ENCODE data around the gene NPAS3.

Gene NPAS3

DNA sequence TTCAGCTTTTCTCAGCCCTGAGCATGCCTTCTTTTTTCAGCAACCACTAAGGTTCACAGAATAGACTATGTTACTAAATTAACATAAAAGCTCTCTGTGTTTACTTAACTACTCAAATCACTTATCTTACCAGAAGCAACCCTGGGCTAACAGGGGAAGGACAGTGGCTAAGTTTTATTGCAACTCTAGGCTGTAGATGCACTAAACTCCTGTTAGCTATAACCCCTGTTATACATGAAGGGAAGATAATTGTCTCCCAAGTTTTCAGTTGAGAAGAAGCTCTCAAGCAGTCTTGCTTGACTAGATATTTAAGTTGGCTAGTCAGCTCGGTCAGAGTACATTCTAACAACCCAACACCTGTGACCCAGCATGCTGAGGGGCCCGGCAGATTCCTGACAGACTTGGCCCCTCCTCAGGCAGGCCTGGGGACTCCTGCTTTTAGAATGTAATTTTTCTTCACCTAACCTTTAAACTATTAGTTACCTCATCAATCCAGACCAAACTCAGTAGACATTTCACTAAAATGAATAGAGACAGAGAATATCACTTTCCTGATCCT lies 547.7 kb downstream of the NPAS3 start:
- ATAC-seq, result no peak

DNA sequence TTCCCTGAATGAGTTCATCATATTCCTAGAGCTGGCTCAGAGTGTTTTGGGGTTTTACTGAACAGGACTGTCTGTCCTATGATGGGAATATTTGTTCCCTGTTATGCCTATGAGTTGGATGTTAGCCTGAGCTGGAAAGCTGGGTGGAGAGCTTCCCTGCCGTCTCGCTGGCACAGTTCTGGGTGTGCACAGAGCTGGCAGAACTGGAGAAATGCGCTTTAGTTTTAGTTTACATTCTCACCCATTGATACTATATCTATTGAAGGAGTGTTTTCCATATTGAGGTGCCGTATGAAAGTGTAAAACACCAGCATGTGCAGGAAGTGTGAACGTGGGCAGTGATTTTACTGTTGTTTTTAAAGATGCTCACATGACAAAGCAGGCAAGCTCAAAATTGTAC lies 549.9 kb downstream of the NPAS3 start:
- ATAC-seq, result no peak

DNA sequence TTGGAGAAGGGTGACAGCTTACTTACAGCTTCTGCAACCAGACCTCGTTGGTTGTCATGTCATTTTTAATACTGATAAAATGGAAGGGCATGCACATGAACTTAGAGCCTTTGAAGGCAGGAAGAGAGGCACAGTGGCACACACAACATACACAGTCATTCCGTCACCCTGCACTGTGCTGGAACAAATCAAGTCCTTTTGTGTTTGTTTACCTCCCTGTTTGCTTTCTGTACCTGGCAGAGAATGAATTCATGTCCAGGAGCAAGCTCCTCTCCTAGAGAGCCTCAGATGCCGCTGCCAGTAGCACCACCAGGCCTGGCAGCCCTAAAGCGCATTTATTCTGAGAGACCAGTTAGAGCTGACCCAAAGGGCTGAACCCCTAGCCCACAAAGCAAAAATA lies 551.9 kb downstream of the NPAS3 start:
- no peak for ATAC-seq

DNA sequence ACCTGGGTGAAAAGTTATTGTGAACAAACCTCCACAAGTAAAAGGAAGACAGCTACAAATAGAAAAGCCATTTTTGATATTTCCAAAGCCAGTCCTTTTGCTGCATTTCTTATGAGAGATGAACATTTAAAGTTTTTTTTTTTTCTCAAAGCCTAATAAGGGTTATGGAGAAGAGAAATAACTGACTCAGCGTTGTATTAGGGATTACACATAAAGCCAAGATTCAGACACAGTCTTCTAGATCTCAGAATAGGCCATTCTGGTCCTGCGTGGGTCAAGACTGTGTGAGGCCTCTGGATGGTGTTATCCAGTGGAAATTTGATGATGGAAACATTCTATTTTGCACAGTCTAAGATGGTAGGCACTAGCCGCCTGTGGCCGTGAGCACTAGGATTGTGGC lies 552.4 kb downstream of the NPAS3 start:
- ATAC-seq, result no peak

DNA sequence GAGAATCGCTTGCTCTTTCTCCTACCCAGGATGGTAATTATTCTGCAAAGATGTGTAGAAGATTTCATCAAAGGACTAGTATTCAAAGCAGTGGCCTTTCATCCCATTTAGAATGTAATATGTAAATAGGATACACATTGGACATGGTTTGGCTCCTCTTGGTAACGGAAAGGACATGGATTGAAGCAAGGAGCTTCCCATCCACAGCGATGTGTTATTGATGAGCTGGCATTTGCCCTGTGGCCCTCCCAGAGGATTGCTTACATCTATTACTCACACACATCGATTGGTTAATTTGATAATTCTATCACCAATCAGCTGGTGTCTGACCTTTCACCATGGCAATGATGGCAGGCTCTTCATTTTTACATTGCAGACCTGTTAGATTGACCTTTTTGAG lies 553.8 kb downstream of the NPAS3 start:
- no peak for ATAC-seq

DNA sequence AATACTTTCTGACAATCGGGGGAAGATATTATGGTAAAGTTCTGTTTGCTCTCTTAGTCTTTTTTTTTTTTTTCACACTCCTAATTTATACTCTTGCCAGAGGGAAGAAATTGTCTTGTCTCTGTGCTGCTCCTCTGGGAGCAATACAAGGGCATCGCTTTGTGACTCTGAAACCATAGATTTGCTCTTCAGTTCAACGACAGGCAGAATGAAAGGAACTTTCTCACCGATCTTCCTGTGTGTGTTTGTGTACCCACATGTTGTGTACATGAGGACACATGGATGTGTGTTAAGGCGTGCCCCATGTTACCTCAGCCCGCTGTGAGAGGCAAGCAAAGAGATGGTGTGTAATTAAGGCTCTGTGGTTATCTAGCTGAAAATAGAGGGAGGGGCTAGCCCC lies 554.6 kb downstream of the NPAS3 start:
- ATAC-seq, result no peak

DNA sequence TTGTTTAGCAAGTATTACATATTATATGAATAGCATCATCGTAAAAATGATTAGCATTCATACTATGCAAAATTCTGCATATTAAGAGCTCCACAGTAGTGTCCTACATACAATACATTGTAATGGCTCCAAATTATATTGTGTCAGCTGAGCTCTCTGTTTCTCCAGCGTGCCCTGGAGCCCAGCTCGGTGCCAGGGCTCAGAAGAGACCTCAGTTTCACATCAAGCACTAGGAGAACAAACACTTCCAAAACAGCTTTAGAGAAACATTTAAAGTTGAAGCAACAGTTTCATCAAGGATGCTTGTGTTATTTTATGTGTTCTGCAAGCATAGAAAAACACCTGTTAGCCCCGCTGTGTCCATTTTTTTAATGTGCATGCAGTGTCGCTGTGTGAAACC lies 555.3 kb downstream of the NPAS3 start:
- no peak for ATAC-seq

DNA sequence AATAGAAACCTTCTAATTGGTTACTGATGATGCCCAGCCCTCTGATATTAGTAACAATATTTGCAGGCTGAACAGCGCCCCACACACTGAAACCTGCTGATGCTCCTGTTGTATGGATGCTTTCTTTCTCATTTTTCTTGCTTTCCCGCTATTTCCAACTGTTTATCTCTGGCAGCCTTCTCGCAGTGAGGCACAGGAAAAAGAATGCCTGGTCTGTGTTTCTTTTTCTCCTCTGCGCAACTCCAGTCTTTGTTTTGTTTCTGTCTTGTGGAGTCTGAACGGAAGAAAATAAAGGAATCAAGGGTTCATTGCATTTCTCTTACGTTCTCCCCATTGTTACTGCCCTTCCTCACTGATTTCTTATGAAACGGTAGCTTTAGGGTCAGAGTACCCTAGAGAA lies 561.0 kb downstream of the NPAS3 start:
- no peak for ATAC-seq

DNA sequence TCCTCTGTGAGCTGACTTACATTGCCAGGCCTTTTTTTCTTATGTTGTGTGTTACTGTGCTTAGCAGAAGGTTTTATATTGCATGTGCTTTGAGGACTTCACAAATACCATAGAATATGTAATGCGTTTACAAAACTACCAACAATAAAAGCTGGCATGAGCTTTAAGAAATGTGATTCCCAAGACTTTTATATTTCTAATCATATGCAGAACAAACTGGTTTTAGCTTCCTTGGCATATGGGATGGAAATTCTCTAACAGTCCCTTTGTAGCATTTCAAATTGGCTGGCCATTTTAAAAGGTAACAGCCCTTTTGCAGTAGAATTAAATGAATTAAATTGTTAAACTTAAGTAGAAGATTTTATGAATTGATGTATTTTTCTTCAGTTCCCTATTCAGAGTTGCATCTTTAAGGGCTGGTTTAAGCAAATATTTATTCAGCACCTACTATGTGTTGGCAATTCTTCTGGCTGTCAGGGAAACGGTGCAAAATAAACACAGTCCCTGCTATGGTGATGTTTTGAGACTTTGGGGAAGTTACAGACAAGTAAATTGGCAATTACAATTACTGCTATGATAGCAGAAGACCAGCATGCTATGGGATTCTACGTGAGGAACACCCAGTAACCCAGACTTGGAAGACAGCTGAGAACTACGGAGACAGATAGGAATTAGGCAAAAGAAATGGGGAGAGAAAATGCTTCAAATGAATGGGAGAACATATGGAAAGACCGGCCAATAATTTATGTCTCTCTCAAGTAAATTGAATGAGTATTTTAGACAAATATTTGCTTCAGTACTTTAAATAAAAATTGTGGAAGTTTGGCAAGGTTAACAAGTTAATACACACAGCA lies 565.8 kb downstream of the NPAS3 start:
- no peak for ATAC-seq

DNA sequence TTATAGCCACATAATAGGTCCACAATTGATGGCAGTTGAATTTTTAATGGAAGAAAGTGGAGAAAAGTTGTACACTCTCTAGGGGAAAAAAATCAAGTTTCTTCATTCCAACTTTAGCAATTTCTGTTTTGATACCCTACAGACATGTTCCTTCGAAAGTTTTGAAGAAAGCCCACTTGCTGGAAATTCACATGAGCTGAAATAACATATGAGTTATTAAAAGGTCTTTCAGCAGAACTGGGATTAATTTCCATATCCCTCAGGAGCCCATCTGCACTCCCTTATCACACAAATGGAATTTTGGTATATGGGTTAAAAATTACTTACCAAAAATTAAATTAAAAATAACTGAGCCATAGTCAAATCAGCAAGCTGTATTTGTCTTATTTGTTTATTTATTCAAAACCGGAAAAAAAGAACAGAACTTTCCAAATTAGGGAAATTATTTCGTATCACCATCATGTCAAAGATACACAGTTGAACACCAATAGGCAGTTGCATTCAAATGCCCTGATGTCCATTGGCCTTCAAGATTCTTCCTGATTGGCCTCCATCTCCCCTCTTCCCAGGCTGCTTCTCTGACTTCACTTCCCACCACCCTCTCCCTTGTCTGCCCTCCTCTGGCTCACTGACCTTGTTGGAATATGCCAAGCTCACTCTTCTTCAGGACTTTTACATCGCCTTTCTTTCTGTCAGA lies 566.7 kb downstream of the NPAS3 start:
- ATAC-seq, result no peak

DNA sequence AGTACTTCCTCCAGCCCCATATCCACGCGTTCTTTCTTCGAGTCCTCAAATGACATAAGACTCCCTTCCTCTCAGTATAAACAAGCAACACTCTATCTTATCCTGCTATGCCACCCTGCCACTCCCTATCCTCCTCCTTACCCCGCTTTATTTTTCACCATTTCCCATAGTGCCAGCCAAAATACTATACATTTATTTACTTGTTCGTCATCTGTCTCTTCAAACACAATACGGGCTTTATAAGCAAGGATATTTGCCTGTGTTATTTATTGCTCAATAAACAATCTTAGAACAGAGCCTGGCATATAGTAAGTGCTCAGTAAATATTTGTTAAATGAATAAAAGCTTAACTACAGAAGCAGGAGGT lies 567.3 kb downstream of the NPAS3 start:
- no peak for ATAC-seq

DNA sequence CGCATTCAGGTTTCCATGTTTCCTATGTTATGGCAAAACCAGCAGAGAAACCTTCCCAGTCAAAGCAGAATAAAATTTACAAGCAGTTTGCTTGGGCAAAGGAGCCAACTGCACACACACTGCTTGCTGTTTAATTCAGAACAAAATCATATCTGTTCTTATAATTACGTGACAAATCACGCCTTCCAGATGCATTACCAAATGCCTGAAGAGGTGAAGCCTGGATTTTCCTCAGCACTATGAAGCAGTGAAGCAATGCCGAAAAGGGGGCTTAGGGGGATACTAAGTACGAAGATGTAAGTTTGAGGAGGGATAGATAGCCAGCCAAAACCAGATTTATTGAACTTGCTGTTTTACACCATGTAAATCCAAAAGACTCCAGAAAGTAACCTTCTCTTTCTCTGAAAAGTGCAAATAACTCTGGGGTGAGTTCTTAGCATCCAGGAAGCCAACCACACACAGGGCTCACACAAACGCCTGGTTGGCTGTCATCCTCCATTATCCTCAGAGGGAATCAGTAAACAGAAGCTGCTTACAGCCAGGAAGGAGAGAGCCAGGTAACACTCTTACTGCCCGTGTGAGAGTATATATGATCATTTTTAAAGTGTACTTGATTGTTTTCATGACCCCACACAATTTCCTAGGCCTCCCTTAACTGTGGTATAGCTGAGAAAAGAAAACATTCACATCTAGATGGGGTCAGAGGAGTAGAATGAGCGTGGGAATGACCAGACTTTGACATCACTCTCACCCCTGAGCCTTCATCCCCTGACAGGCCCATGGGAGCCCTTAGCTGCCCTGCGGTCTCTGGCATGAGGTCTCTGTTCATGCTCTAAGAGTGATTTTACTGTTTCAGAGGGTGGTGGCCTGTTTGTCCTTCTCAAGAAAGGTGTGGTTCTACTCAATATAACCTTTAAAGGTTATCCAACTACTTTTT lies 569.7 kb downstream of the NPAS3 start:
- ATAC-seq, result no peak

DNA sequence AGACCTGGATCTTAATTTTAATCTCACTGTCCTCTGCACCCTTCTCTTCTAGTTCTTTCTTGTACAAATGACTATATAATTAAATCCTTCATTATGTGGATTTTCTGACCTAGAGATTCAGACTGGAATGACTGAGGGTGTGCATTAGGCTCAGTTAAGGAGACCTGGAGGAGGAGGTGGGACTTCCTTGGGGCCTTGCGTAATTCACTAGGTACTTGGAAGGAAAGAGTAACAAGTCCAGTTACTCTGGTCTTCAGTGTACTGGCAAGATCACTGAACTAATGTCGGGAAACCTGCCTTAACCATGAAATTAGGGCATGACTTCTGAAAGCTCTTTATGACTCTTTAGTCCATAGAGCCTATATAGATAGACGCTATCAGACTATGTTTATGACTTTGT lies 570.8 kb downstream of the NPAS3 start:
- ATAC-seq, result no peak

DNA sequence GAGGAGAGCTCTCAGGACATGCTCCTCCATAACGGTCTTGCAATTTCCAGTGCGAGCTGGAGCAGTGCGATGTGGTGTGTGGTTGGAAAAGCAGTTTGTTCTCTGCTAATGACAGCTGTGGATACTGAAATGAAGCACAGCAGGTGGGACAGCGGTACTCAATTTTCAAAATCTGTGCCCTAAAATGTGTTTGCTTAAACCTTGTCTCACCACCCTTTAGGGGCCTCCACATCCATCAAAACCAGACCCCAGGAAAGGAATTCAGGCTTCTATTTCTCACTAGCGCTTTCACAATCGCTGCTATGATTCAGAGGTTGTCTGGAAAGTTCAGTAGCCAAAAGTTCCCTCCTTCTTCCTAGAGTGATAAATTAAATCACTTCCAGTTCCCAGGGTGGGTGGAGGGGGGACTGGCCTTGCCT lies 571.4 kb downstream of the NPAS3 start:
- ATAC-seq, result no peak

DNA sequence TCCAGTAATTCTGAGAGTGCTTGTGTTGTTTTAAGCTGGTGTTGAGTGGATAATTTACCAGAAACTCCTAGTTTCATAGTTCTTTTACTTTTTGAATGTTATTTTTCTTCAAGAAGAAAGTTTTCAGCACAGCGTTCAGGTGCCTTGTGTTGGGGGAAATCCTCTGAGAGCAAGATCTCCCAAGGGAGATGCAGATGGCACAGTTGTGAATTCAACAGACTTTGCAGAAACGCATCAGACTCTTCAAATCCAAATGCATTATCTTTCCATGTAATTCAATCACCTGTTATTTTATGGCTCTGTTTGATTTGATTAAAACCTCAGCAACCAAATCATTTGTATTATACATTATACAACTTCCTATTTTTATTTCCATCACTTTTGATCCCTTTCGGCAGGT lies 572.3 kb downstream of the NPAS3 start:
- ATAC-seq, result no peak

DNA sequence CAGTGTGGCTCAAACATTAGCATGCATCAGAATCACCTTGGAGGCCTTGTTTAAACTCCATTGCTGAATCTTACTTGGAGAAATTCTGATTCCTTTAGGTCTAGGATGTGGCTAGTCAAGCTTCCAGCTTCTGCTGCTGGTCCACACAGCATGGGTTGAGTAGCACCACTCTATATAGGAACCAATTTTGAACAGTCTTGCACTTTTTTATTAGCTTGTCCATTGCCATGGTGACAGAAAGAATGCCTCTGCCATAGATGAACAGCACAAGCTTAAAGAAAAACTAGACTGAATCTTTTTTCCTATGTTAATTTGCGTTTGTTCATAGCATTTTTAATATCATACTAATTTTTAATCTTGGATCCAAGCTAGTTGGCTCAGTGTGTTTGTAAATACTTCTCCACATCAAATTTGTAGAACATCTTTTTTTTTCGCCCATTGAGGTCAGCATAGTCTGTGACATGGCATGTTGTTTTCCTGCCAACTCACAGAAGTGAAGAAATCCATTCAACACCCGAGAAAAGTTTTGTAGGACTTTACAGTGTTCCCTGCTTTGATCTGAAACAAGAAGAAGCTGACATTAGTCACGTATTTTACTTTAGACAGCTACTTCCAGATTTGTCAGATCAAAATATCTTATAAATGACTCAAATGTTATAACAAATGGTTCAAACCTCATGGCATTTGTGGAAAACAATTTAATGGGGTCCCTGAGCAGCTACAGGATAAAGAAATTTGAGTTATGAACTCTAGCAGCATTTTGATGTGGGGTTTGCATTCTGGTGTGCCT lies 573.4 kb downstream of the NPAS3 start:
- no peak for ATAC-seq

DNA sequence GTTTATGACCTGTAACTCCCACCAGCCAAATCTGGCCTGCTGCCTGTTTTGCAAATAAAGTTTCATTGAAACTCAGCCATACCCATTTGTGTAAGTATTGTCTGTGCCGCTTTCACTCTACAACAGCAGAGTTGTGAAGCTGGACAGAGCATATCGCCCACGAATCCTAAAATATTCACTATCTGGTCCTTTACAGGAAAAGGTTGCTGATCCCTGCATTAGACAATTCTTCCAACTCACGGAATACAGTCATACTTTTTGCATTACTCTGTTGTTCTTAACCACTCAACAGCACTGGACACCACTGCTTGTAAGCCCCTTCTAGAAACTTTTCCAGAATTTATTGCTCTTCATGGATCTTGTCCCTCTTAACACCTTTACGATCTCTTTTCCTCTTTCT lies 576.8 kb downstream of the NPAS3 start:
- ATAC-seq, result no peak

DNA sequence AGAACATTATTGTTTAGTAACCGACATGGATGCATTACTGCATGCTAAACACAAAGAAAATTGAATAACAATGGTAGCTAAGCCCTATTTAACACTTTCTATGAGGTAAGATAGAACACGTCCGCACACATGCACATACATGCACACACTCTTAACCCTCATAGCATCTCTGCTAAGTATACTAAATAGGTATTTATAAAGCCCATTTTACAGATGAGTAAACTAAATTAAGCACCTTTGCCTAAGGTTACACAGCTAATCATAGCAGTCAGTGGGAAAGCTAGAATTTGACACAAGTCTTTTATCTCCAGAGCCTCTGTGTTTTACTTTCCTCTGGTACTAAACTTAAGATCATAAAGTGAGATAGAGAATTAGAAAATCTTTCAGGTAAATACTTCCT lies 577.2 kb downstream of the NPAS3 start:
- ATAC-seq, result no peak

DNA sequence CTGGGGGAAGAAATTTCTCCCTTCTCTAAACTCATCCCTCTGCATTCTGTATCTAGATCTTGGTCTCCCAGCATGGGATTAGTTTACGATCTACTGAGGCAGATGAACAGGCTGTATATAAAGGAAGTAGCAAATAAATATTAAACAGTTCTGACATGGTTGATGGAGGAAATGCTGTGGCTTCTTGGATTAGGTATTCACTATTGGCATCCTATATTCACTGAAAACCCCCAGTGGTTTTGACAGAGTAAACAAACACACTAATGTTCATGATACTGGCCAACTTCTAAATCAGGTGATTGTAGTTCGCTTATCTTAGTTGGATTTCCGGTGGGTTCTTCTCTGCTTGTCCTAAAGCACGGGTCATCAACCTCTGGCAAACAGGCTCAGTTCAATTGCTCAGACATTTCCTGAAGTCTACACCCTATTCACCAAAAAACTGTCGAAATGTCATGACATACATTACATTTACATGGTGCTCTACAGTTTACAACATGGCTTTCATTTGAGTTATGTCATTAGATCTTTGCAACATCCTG lies 578.3 kb downstream of the NPAS3 start:
- ATAC-seq, result no peak

DNA sequence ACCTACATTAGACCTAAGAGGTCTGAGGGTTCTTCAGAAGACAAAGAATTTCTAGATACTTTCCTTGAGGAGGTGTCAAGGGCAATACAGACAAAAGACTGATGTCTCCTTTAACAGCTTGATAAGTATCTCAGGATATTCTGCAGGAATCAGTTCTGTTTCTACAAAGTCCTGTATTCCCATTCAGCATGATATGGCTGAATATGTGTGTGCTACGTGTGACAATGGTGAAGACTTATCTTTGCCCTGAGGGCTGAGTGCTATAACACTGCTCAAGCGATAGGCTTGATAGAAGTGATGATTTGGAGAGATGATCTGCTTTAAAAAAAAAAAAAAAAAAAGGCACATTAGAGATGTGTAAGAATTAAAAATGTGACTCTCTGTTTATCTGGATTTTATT lies 582.5 kb downstream of the NPAS3 start:
- no peak for ATAC-seq

DNA sequence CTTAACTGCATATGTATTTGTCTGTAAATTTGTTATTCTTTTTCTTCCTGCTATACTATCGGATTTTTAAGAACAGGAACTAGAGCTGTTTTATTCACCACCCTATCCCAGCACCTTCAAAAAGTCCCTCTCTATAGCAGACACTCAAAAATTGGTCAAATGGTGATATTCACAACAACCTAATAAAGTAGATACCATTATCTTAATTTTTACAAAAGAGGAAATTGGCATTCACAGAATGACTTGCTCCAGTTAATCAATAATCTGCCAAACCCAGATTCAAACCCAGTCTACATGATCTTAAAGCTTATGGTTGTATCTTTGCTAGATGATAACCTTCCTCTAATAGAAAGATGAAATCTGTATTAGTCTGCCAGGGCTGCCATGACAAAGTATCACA lies 585.6 kb downstream of the NPAS3 start:
- no peak for ATAC-seq

DNA sequence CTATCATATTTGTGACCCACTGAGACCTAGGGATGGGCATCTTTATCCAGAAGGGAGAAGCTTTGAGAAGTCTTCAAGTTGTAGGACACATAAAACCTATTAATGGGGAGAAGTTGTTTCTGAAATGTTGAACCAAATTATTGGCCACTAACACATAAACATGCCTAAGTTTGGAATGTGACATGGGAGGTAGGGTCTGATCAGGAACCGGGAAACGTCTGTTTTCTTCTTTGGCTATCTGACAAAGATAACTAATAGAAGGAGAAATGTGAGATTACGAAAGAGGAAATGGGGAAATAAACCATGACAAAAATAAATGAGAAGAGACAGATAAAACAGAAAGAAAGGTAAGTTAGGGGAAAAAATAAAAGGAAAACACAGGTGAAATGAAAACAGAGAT lies 586.9 kb downstream of the NPAS3 start:
- no peak for ATAC-seq
